Stimulated activated CD4-positive, alpha-beta T cell treated with anti-CD3 and anti-CD28 coated beads, Interleukin-1b, Interleukin-23, amount 100 ng/mL, for 4 hours (primary cell): ENCODE measurements around the gene TTC3.
"Not testable (repeated sequence)": the region's sequence is repeated elsewhere in the genome, so short reads cannot be mapped to it uniquely, and the experiment has no call there.

Experiments used
- DNase-seq, 2 donors: peaks; one replicate each; pipeline ENCODE4 v3.0.0-alpha.2; 2020; ENCODE audit warnings: low read depth in 2 of 2

TTC3 gene, protein sequence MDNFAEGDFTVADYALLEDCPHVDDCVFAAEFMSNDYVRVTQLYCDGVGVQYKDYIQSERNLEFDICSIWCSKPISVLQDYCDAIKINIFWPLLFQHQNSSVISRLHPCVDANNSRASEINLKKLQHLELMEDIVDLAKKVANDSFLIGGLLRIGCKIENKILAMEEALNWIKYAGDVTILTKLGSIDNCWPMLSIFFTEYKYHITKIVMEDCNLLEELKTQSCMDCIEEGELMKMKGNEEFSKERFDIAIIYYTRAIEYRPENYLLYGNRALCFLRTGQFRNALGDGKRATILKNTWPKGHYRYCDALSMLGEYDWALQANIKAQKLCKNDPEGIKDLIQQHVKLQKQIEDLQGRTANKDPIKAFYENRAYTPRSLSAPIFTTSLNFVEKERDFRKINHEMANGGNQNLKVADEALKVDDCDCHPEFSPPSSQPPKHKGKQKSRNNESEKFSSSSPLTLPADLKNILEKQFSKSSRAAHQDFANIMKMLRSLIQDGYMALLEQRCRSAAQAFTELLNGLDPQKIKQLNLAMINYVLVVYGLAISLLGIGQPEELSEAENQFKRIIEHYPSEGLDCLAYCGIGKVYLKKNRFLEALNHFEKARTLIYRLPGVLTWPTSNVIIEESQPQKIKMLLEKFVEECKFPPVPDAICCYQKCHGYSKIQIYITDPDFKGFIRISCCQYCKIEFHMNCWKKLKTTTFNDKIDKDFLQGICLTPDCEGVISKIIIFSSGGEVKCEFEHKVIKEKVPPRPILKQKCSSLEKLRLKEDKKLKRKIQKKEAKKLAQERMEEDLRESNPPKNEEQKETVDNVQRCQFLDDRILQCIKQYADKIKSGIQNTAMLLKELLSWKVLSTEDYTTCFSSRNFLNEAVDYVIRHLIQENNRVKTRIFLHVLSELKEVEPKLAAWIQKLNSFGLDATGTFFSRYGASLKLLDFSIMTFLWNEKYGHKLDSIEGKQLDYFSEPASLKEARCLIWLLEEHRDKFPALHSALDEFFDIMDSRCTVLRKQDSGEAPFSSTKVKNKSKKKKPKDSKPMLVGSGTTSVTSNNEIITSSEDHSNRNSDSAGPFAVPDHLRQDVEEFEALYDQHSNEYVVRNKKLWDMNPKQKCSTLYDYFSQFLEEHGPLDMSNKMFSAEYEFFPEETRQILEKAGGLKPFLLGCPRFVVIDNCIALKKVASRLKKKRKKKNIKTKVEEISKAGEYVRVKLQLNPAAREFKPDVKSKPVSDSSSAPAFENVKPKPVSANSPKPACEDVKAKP (N-terminal part only)

DNA sequence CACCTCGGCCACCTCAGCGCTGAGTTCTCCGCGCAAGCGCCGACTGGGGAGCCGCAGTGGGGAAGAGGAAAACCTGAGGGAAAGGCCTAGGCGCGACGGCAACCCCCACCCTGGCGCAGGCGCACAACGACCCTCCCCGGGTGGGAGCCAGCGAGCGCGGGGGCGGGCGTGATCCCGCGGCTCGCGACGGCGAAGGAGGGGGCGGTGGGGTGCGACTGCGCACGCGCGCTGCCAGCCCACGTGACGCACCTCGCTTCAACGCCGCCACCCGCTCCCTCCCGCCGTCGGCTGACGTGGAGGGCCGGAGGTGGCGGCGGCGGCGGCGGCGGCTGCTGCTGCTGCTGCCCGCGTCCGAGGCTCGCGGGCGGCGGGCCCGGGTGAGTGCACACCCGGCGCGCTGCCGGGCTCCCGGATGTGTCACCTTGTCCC lies at the start of gene TTC3, which contains the start of gene PIGP:
TSS of gene TTC3 (plus strand) at position 267 of the 429 bp plus-strand sequence. CDS start 14,004 bp downstream, outside the sequence.
TSS of gene PIGP (minus strand) at position 84 of the 429 bp plus-strand sequence. CDS start 556 bp downstream, outside the sequence.
- peak; percentile 97 to 98 for DNase-seq

DNA sequence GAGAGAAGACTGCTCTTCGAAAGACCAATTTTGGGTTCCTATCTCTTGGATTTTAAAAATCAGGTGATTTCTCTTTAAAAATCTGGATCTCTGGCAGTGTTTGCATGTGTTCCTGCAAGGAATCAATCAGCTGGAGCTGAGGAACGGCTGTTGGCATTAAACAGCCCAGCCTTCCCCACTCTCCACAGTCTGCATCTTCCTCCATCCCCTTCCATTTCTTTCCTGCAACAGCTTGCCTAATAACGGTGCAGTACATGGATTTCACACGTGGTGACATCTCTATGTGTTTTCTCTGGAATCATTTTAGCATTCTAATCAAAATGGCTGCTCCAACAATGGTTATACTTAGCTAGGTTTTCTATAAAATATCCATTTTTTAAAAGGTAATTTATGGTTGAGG lies 46.6 kb upstream of the TTC3 start:
- no peak for DNase-seq

DNA sequence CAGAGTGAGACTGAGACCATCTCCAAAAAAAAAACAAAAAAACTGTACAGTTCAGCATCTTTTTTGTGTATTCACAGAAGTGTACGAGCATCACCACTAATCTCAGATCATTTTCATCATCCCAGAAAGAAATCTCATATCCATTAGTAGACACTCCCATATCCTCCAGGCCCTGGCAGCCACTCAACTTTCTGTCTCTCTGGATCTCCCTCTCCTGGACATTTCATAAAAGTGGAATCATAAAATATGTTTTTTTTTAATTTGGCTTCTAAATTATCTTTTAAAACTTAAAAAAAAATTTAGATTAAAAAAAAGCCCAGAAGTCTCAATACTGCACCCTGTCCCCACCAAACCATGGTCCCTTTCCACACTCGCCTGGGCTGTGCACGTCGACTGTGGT lies 44.5 kb upstream of the TTC3 start:
- no peak for DNase-seq

DNA sequence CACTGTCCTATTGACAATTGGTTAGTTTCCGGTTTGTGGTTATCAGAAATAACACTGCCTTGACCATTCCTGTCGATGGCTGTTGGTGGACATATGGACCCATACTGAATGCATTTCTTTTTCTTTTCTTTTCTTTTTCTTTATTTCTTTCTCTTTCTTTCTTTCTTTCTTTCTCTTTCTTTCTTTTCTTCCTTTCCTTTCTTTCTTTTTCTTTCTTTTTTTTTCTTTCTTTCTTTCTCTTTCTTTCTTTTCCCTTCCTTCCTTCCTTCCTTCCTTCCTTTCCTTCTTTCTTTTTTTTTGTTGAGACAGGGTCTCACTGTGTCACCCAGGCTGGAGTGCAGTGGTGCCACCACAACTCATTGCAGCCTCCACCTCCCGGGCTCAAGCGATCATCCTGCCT lies 42.2 kb upstream of the TTC3 start:
- DNase-seq = no peak

DNA sequence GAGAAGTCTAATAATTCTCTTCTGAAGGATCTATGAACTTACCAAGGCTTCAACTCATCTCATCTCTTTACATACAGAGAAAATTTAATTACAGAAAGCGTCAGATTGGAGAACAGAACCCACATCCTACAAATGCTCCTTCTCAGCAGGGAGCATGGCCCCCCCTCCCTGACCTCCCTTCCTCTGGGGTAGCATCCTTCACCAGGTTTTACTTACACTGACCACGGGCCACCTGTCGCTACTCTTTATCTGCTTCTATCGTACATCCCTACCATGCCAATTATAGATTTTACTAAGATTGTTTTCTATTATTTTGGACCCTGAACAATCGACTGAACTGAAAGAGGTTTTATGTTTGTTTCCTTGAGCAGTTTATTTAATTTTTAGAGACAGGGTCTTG lies 40.8 kb upstream of the TTC3 start:
- no peak for DNase-seq

DNA sequence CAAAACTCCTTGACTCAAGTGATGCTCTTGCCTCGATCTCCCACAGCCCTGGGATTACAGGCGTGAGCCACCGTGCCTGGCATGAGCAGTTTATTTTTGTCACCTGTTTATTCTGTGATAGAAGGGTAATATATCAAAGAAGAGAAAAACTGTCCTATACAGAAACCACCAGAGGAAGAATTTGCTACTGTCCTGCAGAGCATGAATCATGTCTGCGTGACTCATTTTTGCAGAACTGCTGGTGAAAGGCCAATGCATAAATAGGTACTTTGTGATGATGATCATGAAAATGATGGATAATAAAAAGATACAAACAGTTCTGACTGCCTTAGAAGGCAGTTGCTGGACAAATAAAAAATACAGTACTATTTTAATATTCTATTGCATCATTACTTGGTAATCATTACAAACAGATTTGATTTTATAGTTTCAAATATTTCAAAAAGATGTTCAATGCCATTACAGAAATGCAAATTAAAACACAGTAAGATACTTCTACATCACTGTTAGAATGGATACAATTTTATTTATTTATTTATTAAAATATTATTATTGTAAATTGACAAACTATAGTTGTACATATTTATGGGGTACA lies 40.1 kb upstream of the TTC3 start:
- DNase-seq = no peak

DNA sequence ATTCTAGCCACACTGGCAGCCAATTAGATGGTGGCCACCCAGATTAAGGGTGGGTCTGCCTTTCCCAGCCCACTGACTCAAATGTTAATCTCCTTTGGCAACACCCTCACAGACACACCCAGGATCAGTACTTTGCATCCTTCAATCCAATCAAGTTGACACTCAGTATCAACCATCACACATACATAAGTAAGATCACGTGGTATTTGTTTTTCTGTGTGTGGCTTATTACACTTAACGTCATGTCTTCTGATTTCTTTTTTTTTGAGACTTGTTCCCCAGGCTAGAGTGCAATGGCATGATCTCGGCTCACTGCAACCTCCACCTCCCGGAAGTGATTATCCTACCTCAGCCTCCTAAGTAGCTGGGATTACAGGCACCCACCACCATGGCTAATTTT lies 38.7 kb upstream of the TTC3 start:
- not testable (repeated sequence) for DNase-seq

DNA sequence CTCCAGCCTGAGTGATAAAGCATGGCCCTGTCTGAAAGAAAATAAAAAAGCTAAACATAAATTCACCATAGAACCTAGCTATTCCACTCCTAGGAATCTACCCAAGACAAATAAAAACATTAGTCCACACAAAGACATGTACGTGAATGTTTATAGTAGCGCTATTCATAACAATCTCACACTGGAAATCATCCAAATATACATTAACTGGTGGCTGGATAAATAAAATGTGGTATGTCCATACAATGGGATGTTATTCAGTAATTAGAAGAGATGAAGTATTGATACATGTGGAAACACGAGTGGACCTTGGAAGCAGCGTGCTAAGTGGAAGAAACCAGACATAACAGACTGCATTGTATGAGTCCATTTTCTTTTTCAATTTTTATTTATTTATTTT lies 36.9 kb upstream of the TTC3 start:
- DNase-seq = no peak

DNA sequence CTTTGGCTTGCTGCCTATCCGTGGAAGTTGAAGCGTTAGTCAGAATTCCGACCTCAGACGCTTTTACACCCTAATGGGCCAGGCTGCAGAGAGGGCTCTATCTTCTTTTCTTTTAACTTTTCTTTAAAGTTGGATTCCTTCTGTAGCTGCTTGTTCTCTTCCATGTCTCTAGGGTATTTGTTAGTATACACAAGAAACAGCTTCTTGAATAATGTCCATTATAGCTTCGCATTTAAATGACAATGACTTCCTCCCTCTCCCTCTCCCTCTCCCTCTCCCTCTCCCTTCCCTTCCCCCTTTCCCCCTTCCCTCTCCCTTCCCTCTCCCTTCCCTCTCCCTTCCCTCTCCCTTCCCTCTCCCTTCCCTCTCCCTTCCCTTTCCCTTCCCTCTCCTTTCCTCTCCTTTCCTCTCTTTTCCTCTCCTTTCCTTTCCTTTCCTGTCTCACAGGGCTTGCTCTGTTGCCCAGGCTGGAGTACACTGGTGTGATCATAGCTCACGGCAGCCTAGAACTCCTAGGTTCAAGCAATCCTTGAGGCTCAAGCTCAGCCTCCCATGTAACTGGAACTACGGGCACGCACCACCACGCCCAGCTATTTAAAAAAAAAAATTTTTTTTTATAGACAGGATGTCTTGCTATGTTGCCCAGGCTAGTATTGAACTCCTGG lies 33.5 kb upstream of the TTC3 start:
- DNase-seq = no peak

DNA sequence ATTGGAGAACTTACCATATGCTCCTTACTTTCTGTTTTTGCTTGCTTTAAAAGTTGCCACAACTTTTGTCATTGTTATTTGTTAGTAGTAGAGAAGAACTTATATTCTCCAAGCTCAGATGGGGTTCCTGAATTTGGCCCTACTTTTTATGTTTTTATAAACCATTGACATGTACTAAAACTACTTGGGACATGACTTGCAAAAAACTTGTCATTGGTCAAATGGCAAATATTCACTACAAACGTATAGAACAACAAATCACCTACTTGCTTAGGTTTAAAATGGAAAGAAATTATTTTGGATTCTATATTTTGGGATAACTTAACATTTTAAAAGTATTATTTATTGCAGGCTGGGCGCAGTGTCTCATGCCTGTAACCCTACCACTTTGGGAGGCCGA lies 32.8 kb upstream of the TTC3 start:
- no peak for DNase-seq

DNA sequence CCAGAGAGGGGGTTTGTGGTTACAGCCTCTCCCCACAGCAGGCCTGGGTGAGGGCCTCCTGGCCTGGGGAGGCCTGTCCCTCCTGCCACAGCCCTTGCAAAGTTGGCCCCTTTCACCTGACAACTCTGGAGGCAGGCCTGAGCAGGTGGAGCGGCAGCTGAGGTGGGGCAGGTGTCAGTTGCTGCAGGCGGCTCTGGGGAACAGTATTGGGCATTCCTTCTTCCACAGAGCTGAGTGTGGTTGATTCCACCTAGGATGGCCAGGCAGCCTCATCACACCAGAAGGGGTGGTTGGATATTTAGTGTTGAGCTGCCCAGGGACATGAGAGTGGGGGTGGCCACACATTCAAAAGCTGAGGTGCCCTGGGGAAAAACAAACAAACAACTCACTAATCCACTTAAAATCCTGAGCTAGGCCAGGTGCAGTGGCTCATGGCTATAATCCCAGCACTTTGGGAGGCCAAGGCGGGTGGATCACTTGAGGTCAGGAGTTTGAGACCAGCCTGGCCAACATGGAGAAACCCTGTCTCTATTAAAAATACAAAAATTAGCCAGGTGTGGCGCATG lies 31.3 kb upstream of the TTC3 start:
- DNase-seq = no peak

DNA sequence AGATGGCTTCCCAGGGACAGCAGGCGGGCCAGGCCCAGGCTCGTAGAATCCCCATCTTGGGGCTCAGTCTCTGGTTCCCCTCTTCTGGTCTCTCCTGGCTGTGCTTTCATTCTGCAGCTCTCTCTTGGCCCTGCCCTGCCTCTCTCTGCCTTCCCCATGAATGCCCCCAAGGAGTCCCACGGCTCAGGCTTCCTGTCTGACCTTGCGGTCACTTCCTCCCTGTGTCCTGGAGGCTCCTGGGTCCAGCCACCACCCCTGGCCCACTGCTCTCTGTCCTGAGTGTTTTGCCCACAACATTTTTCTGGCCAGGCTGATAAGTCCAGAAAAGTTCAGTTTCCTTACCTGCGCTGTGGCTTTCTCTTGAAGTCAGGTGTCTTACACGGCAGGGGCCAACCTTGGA lies 29.2 kb upstream of the TTC3 start:
- no peak for DNase-seq

DNA sequence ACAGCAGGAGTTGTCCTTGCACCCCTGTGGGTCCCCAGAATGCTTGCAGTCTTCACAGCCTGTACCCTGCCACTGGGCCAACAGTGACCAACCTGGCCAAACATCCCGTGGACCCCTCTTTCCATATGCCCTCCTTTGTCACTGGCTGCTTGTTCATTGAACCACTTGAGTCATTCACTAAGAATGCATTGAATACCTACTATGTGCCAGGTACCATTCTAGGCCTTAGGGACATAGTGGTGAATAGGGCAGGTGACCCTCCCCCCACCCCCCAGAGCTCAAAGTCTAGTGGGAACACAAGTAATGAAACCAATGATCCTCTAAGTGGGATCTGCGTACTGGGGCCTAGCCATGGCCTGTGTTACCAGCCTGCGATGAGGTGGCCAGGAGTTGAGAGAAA lies 28.4 kb upstream of the TTC3 start:
- no peak for DNase-seq

DNA sequence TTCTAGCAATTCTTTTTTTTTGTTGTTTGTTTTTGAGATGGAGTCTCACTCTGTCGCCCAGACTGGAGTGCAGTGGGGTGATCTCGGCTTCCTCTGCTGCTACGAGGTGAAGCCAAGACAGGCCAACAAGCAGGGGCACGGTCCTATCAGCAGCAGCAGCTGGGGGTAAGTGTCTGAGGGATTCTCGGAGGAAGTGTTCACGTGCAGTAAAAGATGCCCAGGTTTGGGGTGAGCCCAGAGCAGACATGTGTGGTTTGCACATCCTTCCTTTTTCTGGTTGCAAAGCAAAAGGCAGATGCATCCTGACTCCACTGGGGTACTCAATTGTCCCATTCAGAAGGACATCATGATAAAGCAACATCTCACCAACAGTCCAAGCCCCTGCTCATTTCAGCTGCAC lies 27.9 kb upstream of the TTC3 start:
- DNase-seq = no peak

DNA sequence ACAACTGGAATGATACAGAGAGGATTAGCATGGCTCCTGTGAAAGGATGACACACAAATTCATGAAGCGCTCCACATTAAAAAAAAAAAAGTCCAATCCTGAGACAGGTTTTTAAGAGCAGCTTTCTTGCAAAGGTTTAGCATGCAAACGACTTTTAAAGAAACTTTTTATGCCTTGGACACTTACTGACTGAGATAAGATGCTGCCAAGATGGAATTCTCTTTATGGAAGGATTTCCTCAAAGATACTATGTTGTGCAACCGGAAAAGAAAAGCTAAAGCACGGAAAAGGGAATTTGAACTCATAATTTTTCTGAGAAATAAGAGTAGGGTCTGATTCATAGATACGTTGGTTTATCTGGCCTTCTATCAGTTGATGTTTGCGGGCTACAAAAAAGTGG lies 27.5 kb upstream of the TTC3 start:
- DNase-seq = no peak

DNA sequence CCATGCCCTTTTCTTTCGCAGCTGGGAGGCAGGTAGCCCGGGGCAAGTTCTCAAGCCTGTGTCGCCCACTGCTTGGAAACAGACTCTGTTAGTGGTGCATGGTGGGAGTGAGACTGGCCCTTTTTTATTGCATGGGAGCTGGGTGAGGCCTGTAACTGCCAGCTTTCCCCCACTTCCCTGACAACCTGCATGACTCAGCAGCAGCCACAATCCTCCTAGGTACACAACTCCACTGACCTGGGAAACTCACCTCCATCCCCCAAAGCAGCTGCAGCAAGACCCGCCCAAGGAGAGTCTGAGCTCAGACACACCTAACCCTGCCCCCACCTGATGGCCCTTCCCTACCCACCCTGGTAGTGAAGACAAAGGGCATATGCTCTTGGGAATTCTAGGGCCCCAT lies 26.0 kb upstream of the TTC3 start:
- DNase-seq = no peak

DNA sequence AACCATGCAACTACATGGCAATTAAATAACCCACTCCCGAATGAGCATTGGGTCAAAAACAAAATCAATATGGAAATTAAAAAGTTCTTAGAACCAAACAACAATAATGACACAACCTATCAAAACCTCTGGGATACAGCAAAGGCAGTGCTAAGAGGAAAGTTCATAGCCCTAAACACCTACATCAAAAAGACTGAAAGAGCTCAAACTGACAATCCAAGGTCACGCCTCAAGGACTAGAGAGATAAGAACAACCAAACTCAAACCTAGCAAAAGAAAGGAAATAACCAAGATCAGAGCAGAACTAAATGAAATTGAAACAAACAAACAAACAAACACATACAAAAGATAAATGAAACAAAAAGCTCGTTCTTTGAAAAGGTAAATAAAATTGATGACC lies 23.3 kb upstream of the TTC3 start:
- not testable (repeated sequence) for DNase-seq

DNA sequence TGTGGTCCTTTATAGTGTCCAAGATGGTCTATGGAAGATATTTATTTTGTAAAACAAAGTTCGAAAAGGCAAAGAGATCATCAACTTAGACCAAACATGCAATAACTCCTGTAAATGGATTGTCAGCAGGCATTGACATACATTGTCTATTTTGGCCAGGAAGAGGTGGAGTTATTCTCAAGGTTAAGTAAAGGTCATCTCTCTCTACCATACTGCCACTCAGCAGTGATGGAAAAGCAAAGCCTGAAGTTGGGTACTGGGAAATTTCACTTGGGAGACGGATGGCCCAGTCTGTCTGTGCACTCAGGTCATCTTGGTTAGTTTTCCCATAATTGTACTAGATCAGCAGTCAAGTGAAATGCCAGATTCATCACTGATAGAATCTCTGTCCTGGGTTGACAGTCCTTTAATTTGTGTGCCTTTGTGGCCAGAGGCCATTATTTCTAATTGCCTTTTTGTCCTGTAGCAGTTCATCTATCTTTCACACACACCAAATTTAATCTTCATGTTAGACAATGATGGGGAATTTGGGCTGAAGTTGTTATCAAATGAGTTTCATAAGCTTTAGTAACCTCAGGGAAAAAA lies 17.7 kb upstream of the TTC3 start:
- DNase-seq = no peak

DNA sequence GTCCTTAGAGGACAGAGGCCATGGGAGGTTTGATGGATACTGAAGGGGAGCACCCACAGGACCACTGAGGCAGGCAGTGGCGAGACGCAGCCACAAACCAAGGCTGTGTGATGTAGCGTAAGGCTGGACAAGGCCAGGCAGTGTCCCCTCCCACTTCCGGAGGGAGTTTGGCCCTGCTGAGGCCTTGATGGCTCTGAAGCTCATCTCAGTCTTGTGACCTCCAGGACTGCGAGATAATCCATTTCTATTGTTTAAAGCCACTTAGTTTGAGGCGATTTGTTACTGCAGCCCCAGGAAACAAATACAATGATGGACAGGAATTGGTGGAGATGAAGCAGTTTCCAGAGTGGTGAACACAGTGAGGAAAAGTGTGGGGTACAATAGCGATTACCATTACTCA lies 15.4 kb upstream of the TTC3 start:
- no peak for DNase-seq

DNA sequence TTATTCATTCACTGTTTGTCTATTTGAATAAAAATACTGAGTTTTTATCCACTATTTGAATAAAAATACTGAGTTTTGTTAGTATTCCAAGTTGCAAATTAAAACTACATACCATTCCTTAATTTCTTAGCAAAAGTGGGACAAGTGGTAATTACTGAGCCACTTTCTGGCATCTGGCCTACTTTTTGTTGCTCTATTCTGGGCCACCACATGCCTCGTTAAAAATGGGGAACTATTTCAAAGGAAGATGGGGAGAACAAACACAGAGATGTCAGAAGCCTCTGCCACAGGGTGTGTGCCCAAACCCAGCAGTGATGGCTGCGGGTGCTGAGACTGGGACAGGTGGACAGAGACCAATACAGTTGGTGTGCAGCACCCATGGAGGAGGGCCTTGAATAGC lies 14.8 kb upstream of the TTC3 start:
- no peak for DNase-seq
